Activated CD4-positive, alpha-beta T cell treated with anti-CD3 and anti-CD28 coated beads for 36 hours (primary cell): ENCODE data around the gene IL25. TPM values are rescaled to one million over a fixed set of nuclear protein-coding genes. Genes with fewer than 3 reads are reported as not detected.
"Not testable (repeated sequence)": the region's sequence is repeated elsewhere in the genome, so short reads cannot be mapped to it uniquely, and the experiment has no call there.

Experiments
- ATAC-seq: fragments of 200-7000 bp; cut with Tn5 transposase; one replicate; pipeline ENCODE4 v1.10.0; 2021; ENCODE audit warnings: mild to moderate bottlenecking, moderate library complexity
- CTCF ChIA-PET: fragments of 350-600 bp; sonication (Branson Sonifier 250); formaldehyde crosslinking; loops from one replicate; lab custom pipeline; 2021; ENCODE audit warnings: antibody characterized with exemption; lab: Charles Lee
- POLR2A ChIA-PET: fragments of 350-600 bp; sonication (Branson Sonifier 250); formaldehyde crosslinking; loops from one replicate; lab custom pipeline; 2021; ENCODE audit warnings: antibody characterized with exemption, inconsistent platforms; lab: Charles Lee
- DNase-seq: peaks from one replicate; pipeline ENCODE4 v3.0.0-alpha.2; 2020
- H3K27ac Mint-ChIP-seq: one replicate; pipeline ENCODE4 v1.8.0; 2021; ENCODE audit warnings: mixed read lengths
- H3K27me3 Mint-ChIP-seq: one replicate; pipeline ENCODE4 v1.8.0; 2021; ENCODE audit warnings: mixed read lengths
- H3K36me3 Mint-ChIP-seq: one replicate; pipeline ENCODE4 v1.8.0; 2021; ENCODE audit warnings: low read depth, mixed read lengths
- H3K4me1 Mint-ChIP-seq: one replicate; pipeline ENCODE4 v1.8.0; 2021; ENCODE audit warnings: mixed read lengths
- H3K4me3 Mint-ChIP-seq: one replicate; pipeline ENCODE4 v1.8.0; 2021; ENCODE audit warnings: mild to moderate bottlenecking, moderate library complexity, mixed read lengths
- H3K9me3 Mint-ChIP-seq: one replicate; pipeline ENCODE4 v1.8.0; 2021; ENCODE audit warnings: low read depth, mixed read lengths
- intact Hi-C, 2 experiments: fragments of 100-400 bp; cut with DNase I in 1 of 2; cut with micrococcal nuclease in 1 of 2; formaldehyde crosslinking; loops; one replicate each; pipeline versions ENCODE4 v1.14.2 to v1.15.1; 2022 to 2024; cut with DNase I, micrococcal nuclease
- total RNA-seq, 2 experiments: library from RNA; stranded (reverse); gene quantifications; one replicate each; pipeline ENCODE4 v1.2.3, GENCODE V29; 2021

IL25 gene
- not detected for total RNA-seq

DNA sequence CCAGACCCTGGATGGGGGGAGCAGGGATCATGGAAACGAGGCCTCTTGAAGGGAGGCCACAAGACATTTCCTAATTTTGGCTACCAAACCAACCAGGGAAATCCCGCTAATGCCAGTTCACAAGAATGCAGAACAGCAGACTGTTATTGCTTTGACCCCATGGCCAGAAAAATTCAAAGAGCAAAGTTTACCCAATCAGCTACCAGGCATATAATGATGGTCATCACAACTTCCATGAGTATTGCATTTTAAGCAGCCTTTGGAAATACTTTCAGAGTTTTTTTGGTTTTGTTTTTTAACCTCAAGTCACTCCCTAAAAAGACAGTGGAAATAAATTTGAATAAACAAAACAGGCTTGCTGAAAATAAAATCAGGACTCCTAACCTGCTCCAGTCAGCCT, at the start of gene IL25:
IL25 (plus strand) TSS at position 301 of the 400 bp plus-strand sequence.
- Mint-ChIP-seq H3K4me1 (no peaks in the 10 kb centered on the region), H3K27ac (no peak within 1 kb of the TSS), H3K27me3 (peaks cover 2% of the 10 kb centered on the region), H3K36me3 (no peaks in the 10 kb centered on the region), H3K4me3 (no peak within 1 kb of the TSS), H3K9me3 (no peaks in the 10 kb centered on the region)
- CTCF ChIA-PET: interaction anchor here (0.7 kb wide), 1 partner anchor 18 kb away, joined by 4 read pairs; no protein-coding TSS in a partner anchor
- intact Hi-C loops: no loop called here
- DNase-seq (no peak), ATAC-seq (no peak)
- POLR2A ChIA-PET: no interaction called here

DNA sequence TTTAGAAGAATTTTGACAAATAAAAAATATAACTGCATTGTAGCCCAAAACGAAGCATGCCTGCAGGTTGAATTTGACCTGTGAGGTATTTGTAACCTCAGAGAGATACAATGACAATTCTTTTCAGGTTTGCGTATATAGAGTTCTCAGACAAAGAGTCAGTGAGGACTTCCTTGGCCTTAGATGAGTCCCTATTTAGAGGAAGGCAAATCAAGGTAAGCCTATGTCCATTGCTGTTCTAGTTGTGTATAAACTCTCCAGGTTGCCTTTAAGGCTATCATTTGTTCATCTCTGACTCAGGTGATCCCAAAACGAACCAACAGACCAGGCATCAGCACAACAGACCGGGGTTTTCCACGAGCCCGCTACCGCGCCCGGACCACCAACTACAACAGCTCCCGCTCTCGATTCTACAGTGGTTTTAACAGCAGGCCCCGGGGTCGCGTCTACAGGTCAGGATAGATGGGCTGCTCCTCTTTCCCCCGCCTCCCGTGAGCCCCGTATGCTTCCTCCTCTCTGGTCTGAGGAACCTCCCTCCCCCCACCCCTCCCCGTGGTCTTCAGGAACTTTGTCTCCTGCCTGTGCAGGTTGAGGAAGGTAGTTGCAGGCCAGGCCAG, 48.7 kb upstream of the IL25 start:
- CTCF ChIA-PET: interaction anchor here (0.6 to 11.6 kb wide), 5 partner anchors 14 to 237 kb away, joined by 3 to 173 read pairs (median 14); partner anchors contain the start of gene PPP1R3E
- H3K9me3 Mint-ChIP-seq: no peaks in the 10 kb centered on the region

DNA sequence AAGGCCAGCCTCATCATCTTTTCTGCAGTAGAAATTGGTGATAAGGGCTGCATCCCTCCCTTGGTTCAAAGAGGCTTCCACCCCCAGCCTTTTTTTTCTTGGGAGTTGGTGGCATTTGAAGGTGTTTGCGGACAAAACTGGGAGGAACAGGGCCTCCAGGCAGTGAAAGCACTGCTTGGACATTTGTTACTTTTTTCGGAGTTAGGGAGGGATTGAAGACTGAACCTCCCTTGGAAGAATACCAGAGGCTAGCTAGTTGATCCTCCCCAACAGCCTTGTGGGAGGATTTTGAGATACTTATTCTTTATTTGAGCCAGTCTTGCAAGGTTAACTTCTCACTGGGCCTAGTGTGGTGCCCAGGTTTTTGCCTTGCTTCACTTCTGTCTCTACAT, 48.2 kb upstream of the IL25 start:
- ATAC-seq: no peak
- no peak for DNase-seq
- Mint-ChIP-seq H3K36me3 (peaks cover 34% of the 10 kb centered on the region), H3K4me3 (no peak overlapping the region), H3K9me3 (no peaks in the 10 kb centered on the region), H3K4me1 (peaks cover 25% of the 10 kb centered on the region), H3K27me3 (no peaks in the 10 kb centered on the region), H3K27ac (no peak overlapping the region)
- intact Hi-C loops: loop anchor here in 1 of 2 experiments (5.0 kb wide), 2 partner anchors 233 to 1118 kb away; partner anchors contain the start of genes SDR39U1 and THTPA
- POLR2A ChIA-PET: no interaction called here
- CTCF ChIA-PET: interaction anchor here (0.6 to 11.6 kb wide), 4 partner anchors 24 to 236 kb away, joined by 3 to 173 read pairs (median 14); partner anchors contain the start of gene PPP1R3E

More for the DNA sequence above, 48.7 kb upstream of the IL25 start:
- POLR2A ChIA-PET: interaction anchor here (4.7 kb wide), 1 partner anchor 21 kb away, joined by 93 read pairs; the partner anchor contains the start of gene PPP1R3E
- H3K36me3 Mint-ChIP-seq: peaks cover 34% of the 10 kb centered on the region
- ATAC-seq: no peak
- no peaks in the 10 kb centered on the region for H3K27me3 Mint-ChIP-seq
- no peak overlapping the region for H3K4me3 Mint-ChIP-seq
- no peak for DNase-seq
- peaks cover 25% of the 10 kb centered on the region for H3K4me1 Mint-ChIP-seq
- H3K27ac Mint-ChIP-seq: peak overlapping the region; percentile 9
- intact Hi-C loops: loop anchor here (2.0 to 5.0 kb wide), 3 partner anchors 59 to 1118 kb away; partner anchors contain the start of genes SDR39U1 (in 1 of the 2) and THTPA (in 1 of the 2)

DNA sequence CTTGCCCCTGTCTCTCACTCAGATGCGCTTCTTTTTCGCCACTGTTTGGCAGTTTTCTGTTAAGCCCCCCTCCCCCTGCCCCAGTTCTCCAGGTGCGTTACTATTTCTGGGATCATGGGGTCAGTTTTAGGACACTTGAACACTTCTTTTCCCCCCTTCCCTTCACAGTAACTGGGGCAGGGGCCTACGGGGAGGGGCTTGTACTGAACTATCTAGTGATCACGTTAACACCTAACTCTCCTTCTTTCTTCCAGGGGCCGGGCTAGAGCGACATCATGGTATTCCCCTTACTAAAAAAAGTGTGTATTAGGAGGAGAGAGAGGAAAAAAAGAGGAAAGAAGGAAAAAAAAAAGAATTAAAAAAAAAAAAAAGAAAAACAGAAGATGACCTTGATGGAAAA, 47.6 kb upstream of the IL25 start:
- Mint-ChIP-seq H3K4me1 (peaks cover 20% of the 10 kb centered on the region), H3K9me3 (no peaks in the 10 kb centered on the region), H3K36me3 (peaks cover 33% of the 10 kb centered on the region), H3K27me3 (no peaks in the 10 kb centered on the region), H3K27ac (no peak overlapping the region), H3K4me3 (no peak overlapping the region)
- POLR2A ChIA-PET: interaction anchor here (0.6 kb wide), 1 partner anchor 15 kb away, joined by 7 read pairs; no protein-coding TSS in a partner anchor
- CTCF ChIA-PET: interaction anchor here (2.6 to 11.6 kb wide), 2 partner anchors 25 to 55 kb away, joined by 14 to 173 read pairs; partner anchors contain the start of gene PPP1R3E
- intact Hi-C loops: loop anchor here in 1 of 2 experiments (5.0 kb wide), 2 partner anchors 232 to 1117 kb away; partner anchors contain the start of genes SDR39U1 and THTPA
- ATAC-seq (no peak), DNase-seq (no peak)

DNA sequence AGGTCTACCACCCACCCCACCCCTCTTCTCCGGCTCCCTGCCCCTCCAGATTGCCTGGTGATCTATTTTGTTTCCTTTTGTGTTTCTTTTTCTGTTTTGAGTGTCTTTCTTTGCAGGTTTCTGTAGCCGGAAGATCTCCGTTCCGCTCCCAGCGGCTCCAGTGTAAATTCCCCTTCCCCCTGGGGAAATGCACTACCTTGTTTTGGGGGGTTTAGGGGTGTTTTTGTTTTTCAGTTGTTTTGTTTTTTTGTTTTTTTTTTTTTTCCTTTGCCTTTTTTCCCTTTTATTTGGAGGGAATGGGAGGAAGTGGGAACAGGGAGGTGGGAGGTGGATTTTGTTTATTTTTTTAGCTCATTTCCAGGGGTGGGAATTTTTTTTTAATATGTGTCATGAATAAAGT, 46.9 kb upstream of the IL25 start:
- H3K9me3 Mint-ChIP-seq, intact Hi-C loops, H3K27me3 Mint-ChIP-seq, H3K27ac Mint-ChIP-seq, H3K4me3 Mint-ChIP-seq, ATAC-seq, DNase-seq: not testable (repeated sequence)
- ChIA-PET CTCF (interaction anchor here (0.6 to 11.6 kb wide), 7 partner anchors 26 to 57 kb away, joined by 3 to 173 read pairs (median 4); partner anchors contain the start of gene PPP1R3E), POLR2A (interaction anchor here (1.7 to 1.8 kb wide), 2 partner anchors 24 to 27 kb away, joined by 4 to 11 read pairs; partner anchors contain the start of genes PPP1R3E and SLC22A17)
- peaks cover 15% of the 10 kb centered on the region for H3K4me1 Mint-ChIP-seq
- peaks cover 33% of the 10 kb centered on the region for H3K36me3 Mint-ChIP-seq

DNA sequence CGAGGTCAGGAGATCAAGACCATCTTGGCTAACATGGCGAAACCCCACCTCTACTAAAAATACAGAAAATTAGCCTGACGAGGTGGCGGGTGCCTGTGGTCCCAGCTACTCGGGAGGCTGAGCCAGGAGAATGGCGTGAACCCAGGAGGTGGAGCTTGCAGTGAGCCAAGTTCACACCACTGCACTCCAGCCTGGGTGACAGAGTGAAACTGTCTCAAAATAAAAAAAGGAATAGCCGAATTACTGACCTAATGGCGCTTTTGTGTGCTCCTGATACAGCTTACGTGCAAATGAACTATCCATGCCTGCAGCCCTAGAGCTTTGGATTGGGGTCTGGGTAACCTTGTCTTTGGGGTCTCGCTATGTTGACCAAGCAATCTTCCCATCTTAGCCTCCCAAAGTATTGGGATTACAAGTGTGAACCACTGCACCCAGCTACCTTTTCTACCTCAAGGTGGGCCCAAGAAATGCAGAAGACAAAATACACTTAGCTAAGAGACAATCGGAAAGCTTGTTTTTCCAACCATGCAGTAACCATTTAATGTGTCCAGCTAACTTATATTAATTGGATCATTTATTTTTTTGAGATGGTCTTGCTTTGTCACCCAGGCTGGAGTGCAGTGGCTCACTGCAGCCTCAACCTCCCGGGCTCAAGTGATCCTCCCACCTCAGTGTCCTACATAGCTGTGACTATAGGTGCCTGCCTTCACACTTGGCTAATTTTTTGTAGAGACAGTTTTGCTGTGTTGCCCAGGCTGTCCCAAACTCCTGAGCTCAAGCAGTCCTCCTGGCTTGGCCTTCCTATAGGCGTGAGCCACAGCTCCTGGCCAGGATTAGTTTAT, 45.9 kb upstream of the IL25 start:
- intact Hi-C loops: no loop called here
- Mint-ChIP-seq H3K27me3 (no peaks in the 10 kb centered on the region), H3K36me3 (peaks cover 33% of the 10 kb centered on the region), H3K4me1 (peaks cover 15% of the 10 kb centered on the region), H3K4me3 (no peak overlapping the region), H3K9me3 (no peaks in the 10 kb centered on the region), H3K27ac (peak overlapping the region; percentile 4)
- ChIA-PET POLR2A (interaction anchor here (0.6 to 1.8 kb wide), 5 partner anchors 16 to 39 kb away, joined by 3 to 11 read pairs (median 3); partner anchors contain the start of genes PPP1R3E and SLC22A17), CTCF (interaction anchor here (0.8 to 11.6 kb wide), 21 partner anchors 9 to 304 kb away, joined by 3 to 173 read pairs (median 3); partner anchors contain the start of genes CMTM5 and PPP1R3E)
- no peak for ATAC-seq
- no peak for DNase-seq

DNA sequence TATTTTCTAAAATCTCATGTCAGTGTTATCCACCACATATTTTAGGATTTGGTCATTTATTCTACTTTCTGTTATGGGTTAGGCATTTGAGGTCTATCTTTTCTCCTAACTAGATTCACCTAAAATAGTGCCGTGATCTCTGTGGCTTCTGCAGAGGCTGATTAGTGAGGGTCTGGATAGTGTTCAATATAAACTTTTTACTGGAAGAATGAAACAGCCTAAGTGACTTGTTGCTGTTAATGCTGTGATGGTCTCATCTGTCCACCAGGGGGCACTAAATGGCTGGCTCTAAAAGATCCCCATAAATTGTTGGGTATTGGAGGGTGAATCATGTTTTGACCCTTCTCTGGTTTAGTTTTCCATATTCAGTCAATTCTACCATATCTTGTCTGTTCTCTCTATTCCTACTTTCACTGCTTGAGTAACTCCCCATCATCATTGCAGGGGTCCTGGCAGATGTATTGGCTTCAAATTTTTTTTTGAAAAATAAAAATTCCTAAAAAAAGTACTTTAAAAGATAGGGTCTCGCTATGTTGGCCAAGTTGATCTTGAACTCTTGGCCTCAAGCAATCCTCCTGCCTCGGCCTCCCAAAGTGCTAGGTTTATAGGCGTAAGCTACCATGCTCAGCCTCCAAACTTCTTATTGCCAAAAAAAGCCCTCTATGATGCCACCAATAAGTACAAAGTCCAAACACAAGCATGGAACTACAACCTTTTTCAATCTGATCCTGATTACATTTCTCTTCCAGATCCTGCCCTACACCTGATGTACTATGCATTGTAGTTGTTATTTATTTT, 44.5 kb upstream of the IL25 start:
- Mint-ChIP-seq H3K4me1 (peaks cover 6% of the 10 kb centered on the region), H3K9me3 (no peaks in the 10 kb centered on the region), H3K4me3 (no peak overlapping the region), H3K27me3 (no peaks in the 10 kb centered on the region), H3K27ac (no peak overlapping the region), H3K36me3 (peaks cover 19% of the 10 kb centered on the region)
- CTCF ChIA-PET: interaction anchor here (1.1 to 2.5 kb wide), 6 partner anchors 12 to 133 kb away, joined by 3 to 24 read pairs (median 4); partner anchors contain the start of gene SLC22A17
- DNase-seq (peak; percentile 82), ATAC-seq (peak; percentile 92)
- intact Hi-C loops: loop anchor here (1.0 to 2.0 kb wide), 3 partner anchors 52 to 234 kb away; no protein-coding TSS in a partner anchor
- POLR2A ChIA-PET: no interaction called here

DNA sequence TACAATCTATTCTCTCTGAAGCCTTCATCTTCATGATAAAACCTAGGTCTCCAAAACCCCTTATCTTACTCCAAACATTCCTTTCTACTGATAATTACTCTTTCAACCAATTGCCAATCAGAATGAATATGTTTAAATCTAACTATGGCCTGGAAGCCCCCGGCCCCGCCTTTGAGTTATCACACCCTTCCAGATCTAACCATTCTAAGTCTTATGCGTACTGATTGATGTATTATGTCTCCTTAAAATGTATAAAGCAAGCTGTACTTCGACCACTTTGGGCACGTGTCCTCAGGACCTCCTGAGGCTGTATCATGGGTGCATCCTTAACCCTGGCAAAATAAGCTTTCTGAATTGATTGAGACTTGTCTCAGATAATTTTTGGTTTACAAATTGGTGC, 37.0 kb upstream of the IL25 start:
- ChIA-PET POLR2A (no interaction called here), CTCF (interaction anchor here (0.6 to 1.2 kb wide), 6 partner anchors 9 to 481 kb away, joined by 3 to 4 read pairs (median 3); no protein-coding TSS in a partner anchor)
- no peak overlapping the region for H3K4me3 Mint-ChIP-seq
- H3K9me3 Mint-ChIP-seq: no peaks in the 10 kb centered on the region
- DNase-seq (no peak), ATAC-seq (no peak)
- H3K36me3 Mint-ChIP-seq: no peaks in the 10 kb centered on the region
- H3K4me1 Mint-ChIP-seq: no peaks in the 10 kb centered on the region
- peaks cover 11% of the 10 kb centered on the region for H3K27me3 Mint-ChIP-seq
- no peak overlapping the region for H3K27ac Mint-ChIP-seq
- intact Hi-C loops: no loop called here

DNA sequence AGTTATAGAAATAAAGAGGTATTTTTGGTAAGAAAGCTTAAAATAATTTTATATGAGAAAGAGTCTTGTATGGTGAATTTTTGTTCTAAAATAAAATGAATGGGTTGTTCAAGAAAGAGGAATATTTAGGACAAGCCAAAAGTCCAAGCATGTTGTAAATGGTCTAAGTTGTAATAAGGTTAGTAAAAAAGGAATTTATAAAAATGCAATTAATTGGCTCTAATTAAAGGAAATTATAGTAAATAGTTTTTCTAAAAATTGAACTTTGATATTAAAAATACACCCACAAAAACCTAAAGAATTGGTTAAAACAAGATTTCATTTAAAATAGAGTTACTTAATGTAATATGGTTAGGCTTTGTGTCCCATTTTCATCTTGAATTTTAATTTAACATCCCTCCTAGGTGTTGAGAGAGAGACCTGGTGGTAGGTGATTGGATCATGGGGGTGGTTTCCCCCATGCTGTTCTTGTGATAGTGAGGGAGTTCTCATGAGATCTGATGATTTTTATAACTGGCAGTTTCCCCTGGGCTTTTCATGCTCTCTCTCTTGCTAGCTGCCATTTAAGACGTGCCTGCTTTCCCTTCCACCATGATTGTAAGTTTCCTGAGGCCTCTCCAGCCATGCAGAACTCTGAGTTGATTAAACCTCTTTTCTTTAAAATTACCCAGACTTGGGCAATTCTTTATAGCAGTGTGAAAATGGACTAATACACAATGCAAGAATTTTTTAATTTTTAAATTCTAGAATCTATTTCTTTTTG, 32.9 kb upstream of the IL25 start:
- Mint-ChIP-seq H3K36me3 (no peaks in the 10 kb centered on the region), H3K4me1 (no peaks in the 10 kb centered on the region), H3K27ac (no peak overlapping the region), H3K4me3 (no peak overlapping the region), H3K27me3 (peaks cover 9% of the 10 kb centered on the region), H3K9me3 (no peaks in the 10 kb centered on the region)
- intact Hi-C loops: no loop called here
- no peak for DNase-seq
- no peak for ATAC-seq
- POLR2A ChIA-PET: interaction anchor here (0.6 kb wide), 1 partner anchor 15 kb away, joined by 7 read pairs; no protein-coding TSS in a partner anchor
- CTCF ChIA-PET: interaction anchor here (0.6 to 1.6 kb wide), 4 partner anchors 13 to 220 kb away, joined by 3 to 4 read pairs (median 4); no protein-coding TSS in a partner anchor
